D721Med (cell line): ENCODE results near the gene UBE2O.
A peak's percentile ranks its signal among the peaks of the same experiment; 100 is the strongest.

Source experiments
- DNase-seq: peaks from one replicate; pipeline ENCODE4 v3.0.0; 2011; ENCODE audit warnings: low spot score; ENCODE audit not compliant: insufficient read length
- FAIRE-seq: peaks from 2 replicates; lab custom pipeline; 2011; peaks lifted over from hg19 to GRCh38; lab: Jason Lieb, UNC
- TF ChIP-seq, protein P1 (sequence below): IDR thresholded peaks from 2 replicates; pipeline ENCODE4 v1.5.1; 2012; ENCODE audit warnings: mild to moderate bottlenecking, control low read depth; ENCODE audit not compliant: insufficient read depth; ENCODE audit errors: missing control alignments

UBE2O gene

DNA sequence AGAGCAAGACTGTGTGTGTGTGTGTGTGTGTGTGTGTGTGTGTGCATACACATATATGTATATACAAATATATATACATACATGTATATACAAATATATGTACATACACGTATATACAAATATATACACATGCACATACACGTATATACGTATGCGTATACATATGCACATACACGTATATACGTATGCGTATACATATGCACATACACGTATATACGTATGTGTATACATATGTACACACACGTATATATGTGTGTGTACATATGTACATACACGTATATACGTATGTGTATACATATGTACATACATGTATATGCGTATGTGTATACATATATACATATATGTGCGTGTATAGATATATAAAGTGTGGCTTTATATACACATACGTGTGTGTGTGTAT lies 37.2 kb downstream of the UBE2O start:
- TF ChIP-seq, protein P1, sequence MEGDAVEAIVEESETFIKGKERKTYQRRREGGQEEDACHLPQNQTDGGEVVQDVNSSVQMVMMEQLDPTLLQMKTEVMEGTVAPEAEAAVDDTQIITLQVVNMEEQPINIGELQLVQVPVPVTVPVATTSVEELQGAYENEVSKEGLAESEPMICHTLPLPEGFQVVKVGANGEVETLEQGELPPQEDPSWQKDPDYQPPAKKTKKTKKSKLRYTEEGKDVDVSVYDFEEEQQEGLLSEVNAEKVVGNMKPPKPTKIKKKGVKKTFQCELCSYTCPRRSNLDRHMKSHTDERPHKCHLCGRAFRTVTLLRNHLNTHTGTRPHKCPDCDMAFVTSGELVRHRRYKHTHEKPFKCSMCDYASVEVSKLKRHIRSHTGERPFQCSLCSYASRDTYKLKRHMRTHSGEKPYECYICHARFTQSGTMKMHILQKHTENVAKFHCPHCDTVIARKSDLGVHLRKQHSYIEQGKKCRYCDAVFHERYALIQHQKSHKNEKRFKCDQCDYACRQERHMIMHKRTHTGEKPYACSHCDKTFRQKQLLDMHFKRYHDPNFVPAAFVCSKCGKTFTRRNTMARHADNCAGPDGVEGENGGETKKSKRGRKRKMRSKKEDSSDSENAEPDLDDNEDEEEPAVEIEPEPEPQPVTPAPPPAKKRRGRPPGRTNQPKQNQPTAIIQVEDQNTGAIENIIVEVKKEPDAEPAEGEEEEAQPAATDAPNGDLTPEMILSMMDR = no peak
- FAIRE-seq = no peak
- no peak for DNase-seq

DNA sequence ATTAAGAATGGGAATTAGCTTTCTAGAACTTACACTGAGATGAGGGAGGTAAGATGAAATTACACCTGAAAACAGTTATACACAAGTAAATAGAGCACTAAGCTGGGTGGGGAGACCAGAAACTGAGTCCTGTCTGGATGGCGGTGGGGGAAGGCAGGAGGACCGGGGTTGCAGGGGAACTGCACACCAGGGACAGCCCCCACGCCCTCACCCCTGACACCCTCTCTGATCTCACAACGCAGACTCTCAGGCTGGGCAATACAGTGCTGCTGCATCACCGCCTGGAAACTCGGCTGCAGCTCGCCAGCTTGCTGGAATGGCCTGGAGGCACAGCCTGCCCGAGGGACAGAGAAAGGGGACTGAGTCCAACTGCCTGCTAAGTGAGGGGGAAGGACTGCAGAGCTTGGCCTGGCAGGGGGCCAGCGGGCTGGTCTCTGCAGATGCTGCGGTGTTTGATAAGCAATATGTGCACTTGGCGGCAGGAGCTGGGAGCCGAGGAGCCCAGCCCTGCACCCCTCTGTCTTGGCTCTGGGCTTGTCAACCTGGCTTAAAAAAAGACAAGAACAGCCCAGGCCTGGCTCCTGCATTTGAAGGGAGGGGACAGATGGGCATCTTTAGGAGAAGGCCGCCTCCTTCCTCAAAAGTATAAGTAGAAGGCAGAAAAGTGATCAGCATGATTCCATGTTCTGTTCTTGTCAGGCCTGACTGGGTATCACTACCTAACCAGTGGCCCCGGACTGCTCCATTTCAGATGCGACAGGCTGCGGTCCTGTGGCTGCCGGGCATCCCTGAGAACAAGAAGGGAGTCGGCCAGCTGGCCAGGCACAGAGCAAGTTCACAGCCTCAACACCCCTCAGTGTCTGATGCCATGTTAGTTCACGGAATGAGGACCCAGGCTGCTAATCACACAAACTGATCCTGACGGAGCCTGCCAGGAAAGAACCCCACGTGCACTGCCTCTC lies 38.3 kb downstream of the UBE2O start:
- FAIRE-seq = no peak
- no peak for DNase-seq

DNA sequence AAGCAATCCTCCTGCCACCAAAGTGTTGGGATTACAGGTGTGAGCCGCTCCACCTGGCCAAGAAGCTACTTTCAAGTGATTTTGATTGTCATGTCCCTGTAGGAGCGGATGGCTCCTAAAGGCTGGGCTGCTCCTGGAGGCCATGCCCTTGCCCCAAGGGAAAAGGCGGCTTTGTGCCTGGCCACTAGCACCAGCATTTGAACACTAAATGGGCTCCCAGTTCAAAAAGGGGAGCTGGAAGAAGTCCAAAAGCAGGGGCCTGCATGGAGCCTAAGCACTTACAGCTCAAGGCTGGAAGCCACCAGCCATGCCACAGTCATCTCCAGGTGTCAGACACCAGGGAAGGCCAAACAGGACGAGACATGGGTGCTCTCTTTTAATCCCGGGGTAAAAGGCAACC lies 41.7 kb downstream of the UBE2O start:
- TF ChIP-seq, protein P1 = no peak
- FAIRE-seq (no peak), DNase-seq (no peak)

More for the DNA sequence above, 38.3 kb downstream of the UBE2O start:
- TF ChIP-seq, protein P1 = no peak

DNA sequence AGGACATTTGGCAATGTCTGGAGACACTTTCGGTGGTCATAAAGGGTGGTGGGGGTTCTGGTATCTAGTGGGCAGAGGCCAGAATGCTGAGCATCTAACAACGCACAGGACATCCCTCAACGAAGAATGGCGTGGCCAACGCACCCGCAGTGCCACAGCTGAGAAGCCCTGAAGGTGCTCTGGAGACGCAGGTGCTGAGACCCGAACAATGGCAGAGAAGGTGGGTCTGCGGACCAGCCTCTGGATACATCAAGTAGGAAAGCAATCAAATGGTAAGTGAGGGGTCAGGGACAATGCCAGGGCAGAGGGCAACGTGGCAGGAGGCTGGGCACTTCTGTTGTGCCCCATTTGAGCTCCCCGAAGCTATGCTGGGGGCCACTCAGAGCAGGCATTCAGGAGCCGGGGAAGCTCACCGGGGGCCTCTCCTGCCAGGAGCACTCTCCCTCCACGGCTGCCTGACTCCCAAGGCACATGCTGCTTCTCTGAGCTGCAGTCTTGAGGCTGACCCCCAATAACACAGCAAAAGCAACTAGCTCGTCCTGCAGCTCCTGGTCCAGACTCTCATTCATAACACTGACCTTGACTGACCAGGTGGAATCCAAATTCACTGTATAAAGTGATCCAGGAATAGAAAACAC lies 42.5 kb downstream of the UBE2O start:
- no peak for FAIRE-seq
- TF ChIP-seq, protein P1 = no peak
- DNase-seq = no peak

DNA sequence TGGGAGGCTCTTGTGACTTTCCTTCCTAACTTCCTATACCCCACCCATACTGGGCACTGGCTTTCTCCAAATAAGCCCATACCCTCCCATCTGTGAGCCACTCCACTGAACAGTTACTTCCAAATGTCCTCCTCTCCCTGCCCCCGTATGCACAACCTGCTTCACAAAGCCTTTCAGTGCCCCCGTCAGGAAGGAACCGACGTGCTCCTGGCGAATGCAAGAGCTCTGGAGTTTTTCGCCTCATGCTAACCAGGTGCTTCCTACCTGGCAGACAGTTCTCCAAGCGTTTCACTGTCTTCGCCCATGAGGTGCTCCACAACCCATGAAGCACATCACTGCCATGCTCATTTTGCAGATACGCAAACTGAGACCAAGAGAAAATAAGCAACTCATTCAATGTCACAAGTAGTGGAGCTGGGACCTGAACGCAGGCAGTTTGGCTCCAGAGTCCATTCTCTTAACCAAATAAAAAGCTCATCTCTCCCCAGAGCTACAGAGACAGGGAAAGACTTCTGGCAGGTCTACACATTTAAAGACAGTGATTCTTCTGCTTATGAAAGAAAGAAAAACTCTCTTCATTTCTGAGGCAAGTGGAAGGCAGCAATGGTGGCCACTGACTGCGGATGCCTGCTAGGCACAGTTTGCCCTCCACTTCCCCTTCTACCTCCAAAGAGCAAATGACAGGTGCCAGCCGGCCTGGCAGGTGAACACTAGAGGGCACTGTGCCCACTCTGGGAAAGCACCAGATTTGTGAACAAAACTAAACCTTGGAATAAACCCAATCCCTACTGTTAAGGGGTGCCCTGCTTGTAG lies 44.7 kb downstream of the UBE2O start:
- no peak for DNase-seq
- TF ChIP-seq, protein P1 = peak; percentile 95
- FAIRE-seq = no peak

DNA sequence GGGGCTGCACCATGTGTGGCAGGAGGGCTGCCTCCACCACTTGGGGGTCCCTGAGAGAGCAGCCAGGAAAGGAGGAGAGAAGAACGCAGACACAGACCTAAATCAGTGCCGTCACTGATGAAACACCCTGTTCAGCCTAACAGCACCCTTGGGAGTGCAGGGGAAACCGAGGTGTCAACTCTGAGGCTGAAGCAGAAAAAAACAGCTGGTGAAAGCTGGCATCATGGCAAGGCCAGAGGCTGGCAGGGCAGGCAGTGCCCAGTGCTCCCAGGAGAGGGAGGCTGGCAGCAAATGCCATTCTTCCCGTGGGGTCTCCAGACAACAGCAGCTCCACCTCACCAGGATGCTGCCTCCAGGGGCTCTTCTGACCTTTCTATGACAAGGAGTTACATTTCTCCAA lies 45.4 kb downstream of the UBE2O start:
- no peak for DNase-seq
- TF ChIP-seq, protein P1 = no peak
- no peak for FAIRE-seq
